Stimulated activated CD4-positive, alpha-beta T cell treated with anti-CD3 and anti-CD28 coated beads, Interleukin-15, amount 100 ng/mL, for 48 hours (primary cell): ENCODE measurements around the gene INPP4B.
"Not testable (repeated sequence)": the region's sequence is repeated elsewhere in the genome, so short reads cannot be mapped to it uniquely, and the experiment has no call there.

Experiments
- DNase-seq, 2 donors: peaks; one replicate each; pipeline ENCODE4 v3.0.0-alpha.2; 2020; ENCODE audit warnings: low read depth in 2 of 2

Gene INPP4B

DNA sequence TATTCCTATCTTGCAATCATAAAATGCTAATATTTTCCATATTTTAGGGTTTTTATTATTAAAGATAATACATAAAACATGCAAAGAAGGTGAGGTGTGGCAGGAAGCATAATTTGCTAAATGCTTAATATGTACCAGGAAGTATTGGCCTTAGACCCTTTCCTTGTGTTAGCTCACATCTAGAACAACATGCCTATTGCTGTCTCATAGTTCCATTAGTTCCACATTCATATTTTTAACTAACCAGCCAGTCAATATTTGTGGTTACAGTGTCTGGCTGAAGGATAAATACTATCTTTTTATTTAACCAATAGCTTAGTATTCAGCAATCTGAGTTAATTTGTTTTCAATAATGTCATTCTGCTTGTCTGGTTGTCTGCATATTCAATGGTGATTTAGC lies 432.6 kb downstream of the INPP4B start:
- DNase-seq: no peak

- DNase-seq: no peak
Observed at GRCh38 chr4:142411993-142412392, 434.1 kb downstream of the INPP4B start.

DNA sequence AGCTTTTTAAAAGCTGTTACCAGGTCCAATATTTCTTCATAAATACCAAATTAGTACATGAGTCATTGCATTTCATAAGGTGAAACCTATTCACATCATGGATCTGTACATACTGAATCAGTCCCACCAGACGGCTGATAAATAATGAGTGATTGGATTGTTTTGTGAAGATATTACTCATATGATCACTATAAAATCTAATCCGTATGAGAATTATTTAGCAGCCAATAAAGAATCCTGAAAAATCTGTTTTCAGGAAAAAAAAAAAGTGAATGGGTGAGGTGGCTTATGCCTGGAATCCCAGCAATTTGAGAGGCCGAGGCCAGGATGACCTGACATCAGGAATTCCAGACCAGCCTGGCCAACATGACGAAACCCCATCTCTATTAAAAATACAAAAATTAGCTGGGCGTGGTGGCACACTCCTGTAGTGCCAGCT lies 438.1 kb downstream of the INPP4B start:
- DNase-seq: no peak

GRCh38 chr4:142407596-142407995 lies 438.5 kb downstream of the INPP4B start:
- DNase-seq: no peak

DNA sequence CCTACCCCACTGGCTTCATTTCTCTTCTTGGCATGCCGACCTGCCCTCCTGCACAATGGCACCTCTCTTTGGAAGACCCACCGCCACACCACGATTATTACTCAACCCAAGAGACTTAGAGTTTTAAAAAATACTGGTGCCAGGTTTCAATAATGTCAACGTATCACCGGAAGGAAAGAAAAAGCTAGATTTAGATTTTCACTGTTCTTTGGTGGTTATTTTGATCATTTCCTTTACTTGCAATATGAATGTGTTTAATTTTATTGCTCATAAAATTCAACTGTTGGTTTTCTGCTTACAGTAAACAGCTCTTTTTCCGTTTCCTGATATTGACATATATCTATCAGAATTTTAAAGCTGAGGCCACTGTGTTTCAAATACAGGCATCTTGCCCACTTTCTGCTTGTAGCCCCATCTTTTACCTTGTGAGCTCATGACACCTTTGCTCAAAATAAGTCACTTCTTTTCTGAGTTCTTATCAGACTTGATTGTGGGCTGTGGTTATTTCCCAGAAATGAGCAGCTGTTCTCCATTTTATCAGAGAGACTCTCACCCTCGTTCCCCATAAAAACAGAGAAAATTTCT lies 439.1 kb downstream of the INPP4B start:
- no peak for DNase-seq

- DNase-seq: no peak
Observed at GRCh38 chr4:142406499-142406835, 439.6 kb downstream of the INPP4B start.

- no peak for DNase-seq
Observed at GRCh38 chr4:142405695-142406498, 440.2 kb downstream of the INPP4B start.

- peak; percentile 43 to 44 for DNase-seq
Observed at GRCh38 chr4:142405021-142405694, 440.9 kb downstream of the INPP4B start.

DNA sequence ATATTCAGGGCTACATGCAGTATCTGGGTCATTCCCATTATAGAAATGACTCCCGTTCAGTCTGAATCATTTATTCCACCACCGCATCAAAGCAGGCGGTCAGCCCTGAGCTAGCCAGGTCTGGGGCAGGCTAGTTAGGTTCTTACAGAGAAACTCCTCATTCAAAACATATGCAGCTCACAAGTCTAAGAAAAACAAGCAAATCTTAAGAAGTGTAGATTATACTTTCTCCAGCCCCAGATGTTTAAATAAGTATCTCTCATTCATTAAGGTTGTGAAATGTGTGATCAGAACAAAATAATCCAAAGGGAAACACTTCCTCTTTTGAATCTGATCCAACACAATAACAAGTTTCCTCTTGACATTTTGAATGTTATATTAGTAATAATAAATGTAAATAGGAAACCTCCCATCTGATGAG lies 441.9 kb downstream of the INPP4B start:
- DNase-seq: peak; percentile 56 to 64

- no peak for DNase-seq
Observed at GRCh38 chr4:142402900-142403299, 443.2 kb downstream of the INPP4B start.

DNA sequence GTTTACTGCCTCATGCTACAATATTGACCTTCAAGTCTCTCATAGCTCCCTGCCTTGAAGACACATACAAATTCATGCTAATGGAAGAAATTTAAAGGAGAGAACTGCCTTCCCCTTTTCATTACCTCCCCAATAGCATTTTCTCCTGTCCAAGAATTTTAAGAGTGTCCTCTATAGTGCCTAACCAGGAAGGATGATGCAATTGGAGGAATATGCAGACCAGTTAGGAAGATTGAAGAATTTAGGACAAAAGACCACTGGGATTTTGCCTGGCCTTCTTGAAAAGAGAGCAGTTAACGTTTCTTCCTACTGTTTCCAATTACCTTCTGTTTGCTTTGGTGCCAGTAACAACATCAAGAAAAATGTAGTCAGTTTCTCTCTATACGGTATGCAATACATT lies 443.9 kb downstream of the INPP4B start:
- DNase-seq: no peak

DNA sequence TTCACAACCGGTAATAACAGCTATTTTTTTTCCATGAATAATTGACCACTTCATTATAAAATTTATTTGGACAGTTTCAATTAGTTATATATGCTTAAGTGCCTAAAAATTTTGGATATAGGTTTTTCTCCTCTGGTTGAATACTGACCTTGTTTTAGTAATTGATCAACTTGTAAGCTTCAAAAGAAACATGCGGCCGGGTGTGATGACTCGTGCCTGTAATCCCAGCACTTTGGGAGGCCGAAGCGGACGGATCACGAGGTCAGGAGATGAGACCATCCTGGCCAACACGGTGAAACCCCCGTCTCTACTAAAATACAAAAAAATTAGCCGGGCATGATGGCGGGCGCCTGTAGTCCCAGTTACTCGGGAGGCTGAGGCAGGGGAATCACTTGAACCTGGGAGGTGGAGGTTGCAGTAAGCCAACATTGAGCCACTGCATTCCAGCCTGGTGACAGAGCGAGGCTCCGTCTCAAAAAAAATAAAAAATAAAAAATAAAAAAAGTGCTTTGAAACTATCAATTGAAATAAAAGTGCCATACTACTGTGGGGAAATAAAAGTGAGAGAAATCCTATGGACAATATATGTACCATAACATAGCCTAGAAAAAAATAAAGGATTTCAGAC lies 448.6 kb downstream of the INPP4B start:
- not testable (repeated sequence) for DNase-seq

- DNase-seq: no peak
Observed at GRCh38 chr4:142396279-142396678, 449.8 kb downstream of the INPP4B start.

DNA sequence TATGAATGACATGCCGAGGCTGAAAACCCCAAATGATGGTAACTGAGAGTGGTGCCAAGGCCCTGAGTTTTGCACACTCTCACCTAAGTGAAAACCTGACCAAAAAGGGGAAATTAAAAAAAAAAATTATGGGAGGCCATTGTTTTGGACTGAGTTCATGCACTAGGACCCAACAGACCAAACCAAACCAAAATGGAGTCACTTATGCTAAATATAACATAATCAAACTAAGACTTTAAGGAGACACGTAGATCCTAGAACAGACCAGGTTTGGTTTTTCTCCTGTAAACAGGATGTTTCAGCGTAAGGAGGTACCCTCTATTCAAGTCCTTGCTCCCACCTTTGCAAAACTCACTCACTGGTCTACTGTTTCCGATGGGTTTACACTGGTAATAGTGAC lies 453.0 kb downstream of the INPP4B start:
- no peak for DNase-seq

GRCh38 chr4:142386856-142387255 lies 459.2 kb downstream of the INPP4B start:
- no peak for DNase-seq

DNA sequence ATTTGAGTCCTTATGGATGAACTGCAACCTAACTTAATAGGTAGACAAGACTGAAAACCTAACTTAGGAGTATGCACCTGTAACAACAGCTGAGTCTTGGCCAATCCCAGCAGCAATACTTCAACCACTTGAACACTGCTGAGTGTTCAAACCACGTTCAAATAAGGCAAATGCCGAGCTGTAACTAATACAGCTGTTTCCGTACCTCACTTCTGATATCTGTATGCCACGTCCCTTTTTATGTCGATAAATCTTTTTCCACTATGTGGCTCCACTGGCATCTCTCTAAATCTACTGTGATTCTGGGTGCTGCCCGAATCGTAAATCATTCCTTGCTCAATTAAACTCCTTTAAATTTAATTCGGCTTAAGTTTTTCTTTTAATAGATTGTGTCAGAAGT lies 459.7 kb downstream of the INPP4B start:
- DNase-seq: no peak

GRCh38 chr4:142383800-142384470 lies 462.2 kb downstream of the INPP4B start:
- DNase-seq: no peak

DNA sequence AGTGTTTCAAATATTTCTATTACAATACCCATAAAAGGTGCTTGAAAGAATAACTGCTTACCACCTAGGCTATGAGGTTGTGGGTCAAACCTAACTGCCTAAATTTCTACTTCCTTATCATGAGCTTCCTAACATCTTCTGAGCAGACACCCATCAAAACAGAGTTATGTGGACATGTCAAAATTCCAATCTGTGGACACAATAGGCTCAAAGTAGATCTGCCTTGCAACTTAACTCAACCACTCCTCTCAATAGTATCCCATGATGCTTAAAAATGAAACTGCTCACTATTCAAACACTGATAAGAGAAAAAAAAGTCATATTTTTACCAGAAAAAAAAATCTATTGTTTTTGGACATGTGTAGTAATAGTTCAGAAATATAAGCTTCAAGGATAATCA lies 462.7 kb downstream of the INPP4B start:
- DNase-seq: no peak

DNA sequence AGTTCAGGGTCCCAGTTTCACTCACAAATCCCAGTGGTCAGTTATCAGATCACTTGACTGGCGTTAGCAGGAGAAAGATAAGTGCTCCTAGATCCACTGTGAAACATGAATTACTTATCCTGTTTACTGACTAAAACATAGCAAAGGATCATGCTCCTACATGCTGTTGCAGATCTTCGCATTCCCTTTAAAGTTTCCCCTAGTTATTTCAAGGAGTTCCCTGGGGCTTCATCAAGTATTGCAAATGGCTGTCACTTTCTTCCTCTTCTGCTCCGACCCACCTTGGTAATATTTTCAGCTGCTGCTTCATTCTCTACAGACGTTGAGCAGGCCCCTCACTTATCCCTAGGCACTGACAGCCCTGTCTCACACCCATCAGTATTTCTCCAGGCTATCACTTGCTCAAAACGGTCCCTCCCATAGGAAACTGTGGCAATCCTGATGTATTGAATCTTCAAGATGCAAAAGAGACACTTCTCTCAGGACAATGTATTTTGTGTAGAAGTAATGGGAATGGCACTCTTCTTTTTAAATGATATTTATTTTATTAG lies 466.0 kb downstream of the INPP4B start:
- no peak for DNase-seq

GRCh38 chr4:142379277-142380051 lies 466.6 kb downstream of the INPP4B start:
- DNase-seq: no peak

DNA sequence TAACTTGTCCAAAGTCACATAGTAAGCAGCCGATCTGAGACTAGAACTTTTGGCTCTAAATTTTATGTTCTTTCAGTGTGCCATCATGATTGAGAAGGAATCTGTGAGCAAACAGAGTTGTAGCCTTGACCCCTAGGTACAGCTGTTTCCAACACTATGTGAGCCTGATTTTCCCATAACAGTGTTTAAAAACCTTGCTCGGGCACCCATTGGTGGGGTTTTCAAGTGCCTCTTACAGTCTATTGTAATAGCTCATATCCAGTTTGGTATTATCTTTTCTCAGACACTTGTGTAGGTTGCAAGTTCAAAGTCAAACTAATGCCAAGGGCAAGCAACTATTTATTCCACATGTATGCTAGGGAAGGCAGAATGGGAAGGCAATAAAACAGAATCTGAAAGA lies 467.9 kb downstream of the INPP4B start:
- DNase-seq: no peak
